Psoas muscle (tissue), 8 donors: ENCODE measurements around the gene TTLL10. TPM values are rescaled to one million over a fixed set of nuclear protein-coding genes. Genes with fewer than 3 reads are reported as not detected.

Experiments
- ATAC-seq, 4 donors: fragments of 200-7000 bp; cut with Tn5 transposase; one replicate each; pipeline ENCODE4 v1.9.1; 2020; ENCODE audit warnings: moderate library complexity in 3 of 4, mild to moderate bottlenecking in 2 of 4
- DNase-seq, 2 donors: peaks; one replicate each; pipeline ENCODE4 v3.0.0-alpha.2; 2020
- H3K27ac ChIP-seq: fragments of 200-600 bp; one replicate; pipeline ENCODE4 v1.8.0; 2022
- H3K27me3 ChIP-seq, 3 donors: fragments of 200-600 bp in 1 of 3; one replicate each; pipeline versions ENCODE4 v1.6.1 to v1.8.0; 2013 to 2022; ENCODE audit warnings: low read length in 2 of 3, mild to moderate bottlenecking in 2 of 3, moderate library complexity in 1 of 3; ENCODE audit not compliant: insufficient read depth in 3 of 3
- H3K36me3 ChIP-seq, 2 donors: fragments of 200-600 bp in 1 of 2; one replicate each; pipeline versions ENCODE4 v1.6.1 to v1.8.0; 2013 to 2022; ENCODE audit warnings: low read depth in 1 of 2, mild to moderate bottlenecking in 1 of 2, moderate library complexity in 1 of 2; ENCODE audit not compliant: insufficient read depth in 1 of 2
- H3K4me1 ChIP-seq: fragments of 200-600 bp; one replicate; pipeline ENCODE4 v1.8.0; 2022
- H3K4me3 ChIP-seq: fragments of 200-600 bp; one replicate; pipeline ENCODE4 v1.8.0; 2022; ENCODE audit warnings: mild to moderate bottlenecking
- H3K9me3 ChIP-seq: fragments of 200-600 bp; one replicate; pipeline ENCODE4 v1.8.0; 2022
- CTCF ChIP-seq: fragments of 200-600 bp; IDR thresholded peaks from one replicate; pipeline ENCODE4 v1.8.0; 2022; ENCODE audit warnings: antibody characterized with exemption
- WGBS, 3 donors: extraction: QIAGEN DNeasy Blood & Tissue Kit; methylation state at CpG; one replicate each; pipeline versions ENCODE4 v1.1.6 to v1.1.7; 2013; 5-methylcytosine and 5-hydroxymethylcytosine counted together
- intact Hi-C, 2 donors: fragments of 100-400 bp; cut with DNase I; formaldehyde crosslinking; loops; one replicate each; pipeline versions ENCODE4 v1.11.0 to v1.14.2; 2022
- polyA plus RNA-seq, 3 donors: library from polyadenylated mRNA; stranded (reverse); fragments of 200-250 nt; gene quantifications; one replicate each; pipeline ENCODE4 v1.2.3, GENCODE V29; 2013
- total RNA-seq, 4 donors: library from RNA; stranded (reverse); fragmentation: NEBNext Ultra II Directional in 2 of 4; extraction: Animal tissue kit (Norgen Biotek cat#: 25700) in 2 of 4; gene quantifications; one replicate each; pipeline versions ENCODE4 v1.2.1 to v1.2.4, GENCODE V29; 2021 to 2023
- donor health status: healthy with polysubstance abuse.
- donor health status: DM: no; HTN: no; CAD: no; lungs with moderate emphysema.
- donor health status: Bipolar disorder and iron deficiency.
- donor health status: healthy.
- donor health status: DM: yes; HTN: yes; CAD: no.
- donor health status: DM: no; HTN: no; CAD: no.
- donor health status: DM: no; HTN: no; CAD: no.
- donor health status: DM: yes; HTN: yes; CAD: no.

TTLL10 gene
- total and polyA plus RNA-seq, 7 donors = 0.03 to 0.27 (median 0.10) TPM; not detected in 3

- Histone ChIP-seq H3K9me3 (no peaks in the 10 kb centered on the region), H3K4me3 (peak overlapping the region; percentile 25), H3K27me3 (peaks cover 0 to 53% (median 9%) of the 10 kb centered on the region in 3 donors), H3K36me3 (no peaks in the 10 kb centered on the region), H3K4me1 (peaks cover 9% of the 10 kb centered on the region), H3K27ac (no peak overlapping the region)
- WGBS, 3 donors = 23 to 30% (median 24%) methylated on average over 20 to 23 of the region's 23 CpGs
- ATAC-seq (peak in 3 of 4 donors; percentile 25 to 47 (median 30)), DNase-seq (peak; percentile 12 to 49)
- TF ChIP-seq CTCF = no peak
- intact Hi-C loops = no loop called here
Measured at GRCh38 chr1:1165900-1166421, 7.7 kb upstream of the TTLL10 start.

- H3K4me3 ChIP-seq = no peak overlapping the region
- no peaks in the 10 kb centered on the region for H3K9me3 ChIP-seq
- H3K36me3 ChIP-seq = no peaks in the 10 kb centered on the region
- 84 to 87% (median 85%) methylated on average over 33 to 44 of the region's 44 CpGs for WGBS, 3 donors
- H3K4me1 ChIP-seq = peaks cover 9% of the 10 kb centered on the region
- ATAC-seq (no peak), DNase-seq (peak in 1 of 2 donors; percentile 50)
- H3K27ac ChIP-seq = no peak overlapping the region
- TF ChIP-seq CTCF = no peak
- intact Hi-C loops = no loop called here
- H3K27me3 ChIP-seq = peaks cover 0 to 60% (median 9%) of the 10 kb centered on the region in 3 donors
Measured at GRCh38 chr1:1166642-1167397, 6.9 kb upstream of the TTLL10 start.

- H3K27me3 ChIP-seq = peaks cover 0 to 63% (median 14%) of the 10 kb centered on the region in 3 donors
- peaks cover 9% of the 10 kb centered on the region for H3K4me1 ChIP-seq
- ATAC-seq (no peak), DNase-seq (peak; percentile 9 to 53)
- WGBS, 3 donors = 76 to 90% (median 81%) methylated on average over 15 to 20 of the region's 20 CpGs
- no peaks in the 10 kb centered on the region for H3K9me3 ChIP-seq
- no peak for TF ChIP-seq CTCF
- H3K27ac ChIP-seq = no peak overlapping the region
- intact Hi-C loops = no loop called here
- no peaks in the 10 kb centered on the region for H3K36me3 ChIP-seq
- H3K4me3 ChIP-seq = no peak overlapping the region
Measured at GRCh38 chr1:1167398-1167821, 6.3 kb upstream of the TTLL10 start.

- Histone ChIP-seq H3K27me3 (peaks cover 0 to 62% (median 14%) of the 10 kb centered on the region in 3 donors), H3K4me3 (no peak overlapping the region), H3K27ac (no peak overlapping the region), H3K4me1 (peaks cover 9% of the 10 kb centered on the region), H3K9me3 (no peaks in the 10 kb centered on the region), H3K36me3 (no peaks in the 10 kb centered on the region)
- peak in 1 of 2 donors; percentile 50 for DNase-seq
- intact Hi-C loops = no loop called here
- no peak for TF ChIP-seq CTCF
- no peak for ATAC-seq
- WGBS, 3 donors = 80 to 90% (median 81%) methylated on average over 21 to 36 of the region's 36 CpGs
Measured at GRCh38 chr1:1167841-1168450, 5.7 kb upstream of the TTLL10 start.
